BLaER1 (cell line): Measurements from ENCODE around the gene FIGN.

Experiments used
- H3K27ac ChIP-seq: shearing (Covaris generic); formaldehyde crosslinking; 2 replicates; pipeline ENCODE4 v1.8.1; 2022
- H3K27me3 ChIP-seq: shearing (Covaris generic); formaldehyde crosslinking; 2 replicates; pipeline ENCODE4 v1.8.1; 2022
- H3K36me3 ChIP-seq: shearing (Covaris generic); formaldehyde crosslinking; 2 replicates; pipeline ENCODE4 v1.8.1; 2022
- H3K4me1 ChIP-seq: shearing (Covaris generic); formaldehyde crosslinking; 2 replicates; pipeline ENCODE4 v1.8.1; 2022
- H3K4me2 ChIP-seq: shearing (Covaris generic); formaldehyde crosslinking; 2 replicates; pipeline ENCODE4 v1.8.1; 2022
- H3K4me3 ChIP-seq: shearing (Covaris generic); formaldehyde crosslinking; 2 replicates; pipeline ENCODE4 v1.8.1; 2022
- H3K9ac ChIP-seq: shearing (Covaris generic); formaldehyde crosslinking; 2 replicates; pipeline ENCODE4 v1.8.1; 2022
- H3K9me3 ChIP-seq: shearing (Covaris generic); formaldehyde crosslinking; 2 replicates; pipeline ENCODE4 v1.8.1; 2022
- H4K20me1 ChIP-seq: shearing (Covaris generic); formaldehyde crosslinking; 2 replicates; pipeline ENCODE4 v1.8.1; 2022
- Cebpa-rat ChIP-seq: shearing (Covaris generic); IDR thresholded peaks from 2 replicates; pipeline ENCODE4 v1.8.1; 2022

The FIGN gene

GRCh38 chr2:163563336-163563735, 172.5 kb downstream of the FIGN start:
- H3K4me3 ChIP-seq: no peak overlapping the region
- no peak overlapping the region for H3K9ac ChIP-seq
- no peaks in the 10 kb centered on the region for H3K4me1 ChIP-seq
- peaks cover 5% of the 10 kb centered on the region for H3K9me3 ChIP-seq
- no peak for TF ChIP-seq Cebpa-rat
- no peaks in the 10 kb centered on the region for H4K20me1 ChIP-seq
- no peak overlapping the region for H3K4me2 ChIP-seq
- H3K36me3 ChIP-seq: no peaks in the 10 kb centered on the region
- H3K27me3 ChIP-seq: no peaks in the 10 kb centered on the region
- H3K27ac ChIP-seq: no peak overlapping the region

- H3K27me3 ChIP-seq: no peaks in the 10 kb centered on the region
- peaks cover 32% of the 10 kb centered on the region for H3K4me1 ChIP-seq
- no peak overlapping the region for H3K4me3 ChIP-seq
- no peaks in the 10 kb centered on the region for H3K36me3 ChIP-seq
- H3K27ac ChIP-seq: no peak overlapping the region
- H3K9ac ChIP-seq: no peak overlapping the region
- no peak overlapping the region for H3K4me2 ChIP-seq
- peaks cover 12% of the 10 kb centered on the region for H3K9me3 ChIP-seq
- TF ChIP-seq Cebpa-rat: no peak
- no peaks in the 10 kb centered on the region for H4K20me1 ChIP-seq
These were observed 177.4 kb downstream of the FIGN start for GRCh38 chr2:163558251-163559021.

GRCh38 chr2:163556511-163556910, 179.3 kb downstream of the FIGN start:
- no peaks in the 10 kb centered on the region for H4K20me1 ChIP-seq
- H3K4me3 ChIP-seq: no peak overlapping the region

GRCh38 chr2:163554864-163555263, 180.9 kb downstream of the FIGN start:
- no peaks in the 10 kb centered on the region for H3K27me3 ChIP-seq
- H3K9me3 ChIP-seq: peaks cover 12% of the 10 kb centered on the region
- H3K36me3 ChIP-seq: no peaks in the 10 kb centered on the region
- H3K9ac ChIP-seq: no peak overlapping the region
- no peak for TF ChIP-seq Cebpa-rat
- no peak overlapping the region for H3K27ac ChIP-seq
- peak overlapping the region; percentile 50 for H3K4me2 ChIP-seq
- peaks cover 33% of the 10 kb centered on the region for H3K4me1 ChIP-seq
- no peak overlapping the region for H3K4me3 ChIP-seq
- H4K20me1 ChIP-seq: no peaks in the 10 kb centered on the region

More at GRCh38 chr2:163556511-163556910, 179.3 kb downstream of the FIGN start:
- Histone ChIP-seq H3K4me1 (peaks cover 33% of the 10 kb centered on the region), H3K36me3 (no peaks in the 10 kb centered on the region), H3K4me2 (peak overlapping the region; percentile 50), H3K9me3 (peaks cover 12% of the 10 kb centered on the region), H3K27me3 (no peaks in the 10 kb centered on the region), H3K27ac (no peak overlapping the region), H3K9ac (no peak overlapping the region)
- TF ChIP-seq Cebpa-rat: no peak

GRCh38 chr2:163553601-163554000, 182.2 kb downstream of the FIGN start:
- H4K20me1 ChIP-seq: no peaks in the 10 kb centered on the region
- peaks cover 33% of the 10 kb centered on the region for H3K4me1 ChIP-seq
- no peaks in the 10 kb centered on the region for H3K27me3 ChIP-seq
- no peak overlapping the region for H3K9ac ChIP-seq
- H3K9me3 ChIP-seq: peaks cover 10% of the 10 kb centered on the region
- H3K36me3 ChIP-seq: no peaks in the 10 kb centered on the region
- no peak for TF ChIP-seq Cebpa-rat
- no peak overlapping the region for H3K27ac ChIP-seq
- peak overlapping the region; percentile 50 for H3K4me2 ChIP-seq
- H3K4me3 ChIP-seq: no peak overlapping the region

- Histone ChIP-seq H3K4me1 (peaks cover 33% of the 10 kb centered on the region), H3K27me3 (no peaks in the 10 kb centered on the region), H3K9me3 (peaks cover 1% of the 10 kb centered on the region; the same call in 1 of the 2 replicates), H4K20me1 (no peaks in the 10 kb centered on the region), H3K4me3 (no peak overlapping the region), H3K36me3 (no peaks in the 10 kb centered on the region), H3K27ac (no peak overlapping the region), H3K4me2 (no peak overlapping the region), H3K9ac (no peak overlapping the region)
- no peak for TF ChIP-seq Cebpa-rat
These were observed 183.1 kb downstream of the FIGN start for GRCh38 chr2:163552758-163553157.

- Histone ChIP-seq H3K9ac (no peak overlapping the region), H3K27ac (no peak overlapping the region), H3K36me3 (no peaks in the 10 kb centered on the region), H3K27me3 (no peaks in the 10 kb centered on the region), H3K4me2 (no peak overlapping the region), H3K9me3 (no peaks in the 10 kb centered on the region), H4K20me1 (no peaks in the 10 kb centered on the region), H3K4me1 (peaks cover 33% of the 10 kb centered on the region), H3K4me3 (no peak overlapping the region)
- TF ChIP-seq Cebpa-rat: no peak
These were observed 184.0 kb downstream of the FIGN start for GRCh38 chr2:163551616-163552373.

GRCh38 chr2:163548970-163549369, 186.8 kb downstream of the FIGN start:
- H3K9me3 ChIP-seq: no peaks in the 10 kb centered on the region
- H3K4me2 ChIP-seq: no peak overlapping the region
- TF ChIP-seq Cebpa-rat: no peak
- no peak overlapping the region for H3K9ac ChIP-seq
- peaks cover 5% of the 10 kb centered on the region for H3K4me1 ChIP-seq
- no peaks in the 10 kb centered on the region for H3K27me3 ChIP-seq
- H3K4me3 ChIP-seq: no peak overlapping the region
- no peaks in the 10 kb centered on the region for H3K36me3 ChIP-seq
- H3K27ac ChIP-seq: no peak overlapping the region
- H4K20me1 ChIP-seq: no peaks in the 10 kb centered on the region
